K562 (cell line): ENCODE measurements around the gene TMCO1. TPM values are rescaled to one million over a fixed set of nuclear protein-coding genes. Genes with fewer than 3 reads are reported as not detected.

Experiments used
- ATAC-seq: fragments of 200-7000 bp; cut with Tn5 transposase; 3 replicates; pipeline ENCODE4 v1.9.1; 2020; ENCODE audit warnings: moderate library complexity
- BruUV-seq: library from RNA; stranded (reverse); fragments of 400-500 nt; replicated peaks from 2 replicates; lab custom pipeline; 2021; lab: Mats Ljungman, UMichigan
- CTCF ChIA-PET: fragments of 300-600 bp; formaldehyde crosslinking; extraction: SDS; loops from one replicate; lab custom pipeline; 2021; ENCODE audit warnings: low intra/inter-chr PET ratio; lab: Yijun Ruan, JAX
- POLR2A ChIA-PET: fragments of 300-600, 350-650 bp; sonication (Branson Sonifier 250); formaldehyde crosslinking; extraction: SDS; loops from one replicate; lab custom pipeline; 2021; ENCODE audit warnings: antibody characterized with exemption, inconsistent platforms; lab: Yijun Ruan, JAX
- DNase-seq, 4 experiments: peaks; one replicate each; pipeline versions ENCODE4 v3.0.0 to v3.0.0-alpha.2; 2011 to 2018; ENCODE audit warnings: low spot score in 3 of 4, mixed read lengths in 3 of 4; ENCODE audit errors: extremely low read depth in 1 of 4
- FAIRE-seq: peaks from 2 replicates; lab custom pipeline; 2011; peaks lifted over from hg19 to GRCh38; lab: Jason Lieb, UNC
- H2AFZ ChIP-seq: 2 replicates; pipeline ENCODE4 v1.6.0; 2011; ENCODE audit warnings: low read depth, low read length, control low read depth, inconsistent platforms
- H3K27ac ChIP-seq: fragments of 200-600 bp; 3 replicates; pipeline ENCODE4 v1.8.0; 2011; ENCODE audit warnings: low read depth, mild to moderate bottlenecking, control low read depth, inconsistent platforms, low read length, moderate library complexity, mixed read lengths; ENCODE audit errors: extremely low read depth
- H3K27me3 ChIP-seq, 2 experiments: fragments of 300-600 bp in 1 of 2; 2 replicates in 1 of 2; 3 replicates in 1 of 2; pipeline versions ENCODE4 v1.6.0 to v1.8.0; 2011; ENCODE audit warnings: inconsistent platforms in 2 of 2, low read length in 2 of 2, mild to moderate bottlenecking in 1 of 2, mixed read lengths in 1 of 2, moderate library complexity in 1 of 2; ENCODE audit not compliant: control insufficient read depth in 2 of 2, insufficient read depth in 2 of 2
- H3K36me3 ChIP-seq: fragments of 300-600 bp; 3 replicates; pipeline ENCODE4 v1.8.0; 2011; ENCODE audit warnings: mild to moderate bottlenecking, low read length, inconsistent platforms; ENCODE audit not compliant: control insufficient read depth, insufficient read depth
- H3K4me1 ChIP-seq, 2 experiments: fragments of 200-600 bp in 1 of 2; replicated peaks in 1 of 2; 2 replicates in 1 of 2; 3 replicates in 1 of 2; pipeline versions ENCODE4 v1.5.1 to v1.8.0; 2011; ENCODE audit warnings: inconsistent platforms in 2 of 2, low read length in 2 of 2, mild to moderate bottlenecking in 1 of 2, mixed read lengths in 1 of 2, moderate library complexity in 1 of 2; ENCODE audit not compliant: control insufficient read depth in 2 of 2, insufficient read depth in 2 of 2
- H3K4me2 ChIP-seq: 2 replicates; pipeline ENCODE4 v1.6.1; 2011; ENCODE audit warnings: low read length, control low read depth, inconsistent platforms, mixed read lengths; ENCODE audit not compliant: insufficient read depth
- H3K4me3 ChIP-seq: fragments of 200-600 bp; sonication (generic), shearing (Covaris generic); 2 replicates; pipeline ENCODE4 v1.5.1; 2016; ENCODE audit warnings: control low read depth, inconsistent platforms
- H3K79me2 ChIP-seq: fragments of 200-600 bp; 3 replicates; pipeline ENCODE4 v1.8.0; 2011; ENCODE audit warnings: low read length, inconsistent platforms; ENCODE audit not compliant: control insufficient read depth, insufficient read depth
- H3K9ac ChIP-seq, 2 experiments: 2 replicates each; pipeline versions ENCODE4 v1.6.0 to v1.6.1; 2011; ENCODE audit warnings: low read depth in 2 of 2, low read length in 2 of 2, control low read depth in 1 of 2, inconsistent platforms in 1 of 2, mild to moderate bottlenecking in 1 of 2, mixed read lengths in 1 of 2; ENCODE audit not compliant: insufficient read depth in 1 of 2
- H3K9me1 ChIP-seq: one replicate; pipeline ENCODE4 v1.6.0; 2011; ENCODE audit warnings: inconsistent platforms, mild to moderate bottlenecking, low read length, moderate library complexity; ENCODE audit not compliant: control insufficient read depth, insufficient read depth
- H3K9me3 ChIP-seq: replicated peaks from 2 replicates; pipeline ENCODE4 v1.5.1; 2011; ENCODE audit warnings: low read depth, low read length, inconsistent platforms; ENCODE audit not compliant: control insufficient read depth, insufficient read depth
- H4K20me1 ChIP-seq: replicated peaks from 2 replicates; pipeline ENCODE4 v1.6.1; 2011; ENCODE audit warnings: low read length, inconsistent platforms, mixed read lengths; ENCODE audit not compliant: control insufficient read depth, insufficient read depth
- CBX3 ChIP-seq, 2 experiments: IDR thresholded peaks; 1 replicate in 1 of 2; 2 replicates in 1 of 2; pipeline ENCODE4 v1.6.1; 2012; ENCODE audit warnings: inconsistent platforms in 2 of 2, low read length in 2 of 2, borderline replicate concordance in 1 of 2, control low read depth in 1 of 2
- CREBBP ChIP-seq: IDR thresholded peaks from one replicate; pipeline ENCODE4 v1.6.1; 2012; ENCODE audit warnings: low read depth, mild to moderate bottlenecking, control low read depth, inconsistent platforms, low read length
- ESRRA ChIP-seq: fragments of 450-650 bp; IDR thresholded peaks from 2 replicates; pipeline ENCODE4 v1.6.1; 2014; ENCODE audit warnings: low read depth, mild to moderate bottlenecking, moderate library complexity, borderline replicate concordance
- EWSR1 ChIP-seq: fragments of 450-650 bp; IDR thresholded peaks from 2 replicates; pipeline ENCODE4 v1.6.1; 2018; ENCODE audit warnings: borderline replicate concordance, mild to moderate bottlenecking, low read depth, moderate library complexity; ENCODE audit not compliant: partially characterized antibody
- EZH2 ChIP-seq: IDR thresholded peaks from 2 replicates; pipeline ENCODE4 v1.6.1; 2012; ENCODE audit warnings: low read depth, mild to moderate bottlenecking, inconsistent platforms, low read length, borderline replicate concordance
- MCM2 ChIP-seq: fragments of 450-650 bp; IDR thresholded peaks from 2 replicates; pipeline ENCODE4 v1.6.1; 2017; ENCODE audit warnings: low read depth, mild to moderate bottlenecking
- NFIX ChIP-seq: fragments of 250-450 bp; sonication (Bioruptor Pico); IDR thresholded peaks from 2 replicates; pipeline ENCODE4 v1.4.0; 2020; ENCODE audit warnings: low read depth, mild to moderate bottlenecking, moderate library complexity
- RBBP5 ChIP-seq: fragments of 200-600 bp; sonication (generic); IDR thresholded peaks from 2 replicates; pipeline ENCODE4 v1.6.1; 2012; ENCODE audit warnings: borderline replicate concordance, mild to moderate bottlenecking, low read length, control low read depth, inconsistent platforms; ENCODE audit not compliant: insufficient read depth, poor library complexity, severe bottlenecking
- RBM15 ChIP-seq: fragments of 200-400 bp; formaldehyde crosslinking; IDR thresholded peaks from 2 replicates; pipeline ENCODE4 v1.6.1; 2018; ENCODE audit warnings: mild to moderate bottlenecking, low read length, moderate library complexity; ENCODE audit not compliant: insufficient read depth
- SAP30 ChIP-seq: fragments of 200-600 bp; sonication (generic); IDR thresholded peaks from 2 replicates; pipeline ENCODE4 v1.6.1; 2012; ENCODE audit warnings: borderline replicate concordance, low read depth, mild to moderate bottlenecking, moderate library complexity, low read length, control low read depth, inconsistent platforms; ENCODE audit not compliant: insufficient read depth, poor library complexity, severe bottlenecking
- SMARCC2 ChIP-seq: fragments of 450-650 bp; IDR thresholded peaks from 2 replicates; pipeline ENCODE4 v1.6.1; 2017; ENCODE audit warnings: antibody characterized with exemption, moderate library complexity, mild to moderate bottlenecking, low read depth
- SRF ChIP-seq, 2 experiments: fragments of 250-450, 450-650 bp in 1 of 2; sonication (Bioruptor Pico) in 1 of 2; sonication (generic) in 1 of 2; formaldehyde crosslinking; IDR thresholded peaks; 2 replicates each; pipeline versions ENCODE4 v1.5.0 to v1.5.1; 2020 to 2022; ENCODE audit warnings: mild to moderate bottlenecking in 1 of 2, missing genetic modification reagents in 1 of 2
- ZFP36 ChIP-seq: fragments of 150-350 bp; IDR thresholded peaks from 2 replicates; pipeline ENCODE4 v1.6.1; 2018; ENCODE audit warnings: low read length, low read depth; ENCODE audit not compliant: partially characterized antibody
- ZNF217 ChIP-seq: sonication (generic); formaldehyde crosslinking; IDR thresholded peaks from 2 replicates; pipeline ENCODE4 v1.8.0; 2022; ENCODE audit warnings: mild to moderate bottlenecking, missing genetic modification reagents
- ZNF644 ChIP-seq: fragments of 200-800 bp; sonication (Bioruptor generic); IDR thresholded peaks from 2 replicates; pipeline ENCODE4 v1.6.1; 2016; ENCODE audit warnings: low read depth, missing genetic modification characterization, missing compliant biosample characterization
- in situ Hi-C: fragments of 300-500 bp; cut with MboI; formaldehyde crosslinking; loops from 4 replicates; pipeline ENCODE4 v1.15.0; 2018; ENCODE audit warnings: inconsistent platforms, mixed read lengths
- intact Hi-C: fragments of 100-400 bp; cut with micrococcal nuclease; formaldehyde crosslinking; loops from 2 replicates; pipeline ENCODE4 v1.14.2; 2022
- polyA plus RNA-seq, 8 experiments: library from polyadenylated mRNA; depleted of rRNA in 4 of 8; stranded (reverse) in 5 of 8; unstranded in 3 of 8; fragments of >200 nt; fragmentation: Nextera tagmentation in 2 of 8; fragmentation: Illumina TruSeq in 1 of 8; extraction: Ambion mirVana in 2 of 8; extraction: Trizol in 1 of 8; gene quantifications; 2 replicates each; pipeline versions ENCODE4 v1.2.1 to v1.2.3, GENCODE V29; 2011 to 2014; ENCODE audit warnings: inconsistent platforms in 1 of 8, missing spikeins in 1 of 8
- total RNA-seq, 7 experiments: library from RNA; depleted of rRNA in 6 of 7; stranded (reverse); fragments of >200 nt in 6 of 7; fragmentation: Illumina TruSeq in 2 of 7; extraction: Trizol in 2 of 7; gene quantifications; 2 replicates each; pipeline versions ENCODE4 v1.2.1 to v1.2.3, GENCODE V29; 2011 to 2021; ENCODE audit warnings: low replicate concordance in 1 of 7
- TF ChIP-seq, protein P1 (sequence below): conservative IDR thresholded peaks from 2 replicates; pipeline ENCODE4 v1.6.1; 2011; ENCODE audit warnings: low read depth, mild to moderate bottlenecking, low read length; ENCODE audit not compliant: control insufficient read depth
- TF ChIP-seq, protein P2 (sequence below): fragments of 450-650 bp; formaldehyde crosslinking; IDR thresholded peaks from 2 replicates; pipeline ENCODE4 v1.4.0; 2020; ENCODE audit warnings: mild to moderate bottlenecking, moderate library complexity

TMCO1 gene
- total and polyA plus RNA-seq, 9 of the 15 experiments (the other 6 are each of a cell fraction or from before 2014, with no cell fraction given), result 69.3 to 561 (median 175) TPM

DNA sequence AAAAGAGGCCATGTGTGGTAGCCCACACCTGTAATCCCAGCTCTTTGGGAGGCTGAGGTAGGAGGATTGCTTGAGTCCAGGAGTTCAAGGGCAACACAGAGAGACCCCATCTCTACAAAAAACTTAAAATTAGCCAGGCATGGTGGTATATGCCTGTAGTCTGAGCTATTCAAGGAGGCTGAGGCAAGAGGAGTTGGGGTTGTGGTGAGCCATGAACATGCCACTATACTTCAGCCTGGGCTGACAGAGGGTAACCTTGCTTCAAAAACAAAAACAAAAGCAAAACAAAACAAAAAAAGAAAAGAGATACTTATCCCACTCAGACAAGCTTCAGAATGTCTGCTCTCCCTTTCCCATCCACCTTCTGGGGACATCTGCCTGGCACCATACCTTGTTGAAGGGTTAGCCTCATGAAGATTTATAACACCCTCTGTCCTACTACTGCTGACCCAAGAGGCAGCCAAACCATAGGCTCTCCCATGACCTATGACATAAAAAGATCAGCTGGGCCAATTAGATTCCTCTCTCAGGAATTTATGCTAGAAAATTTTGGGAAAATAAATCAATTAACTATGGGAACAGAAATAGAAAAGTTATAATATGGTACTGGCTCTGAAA, 13.2 kb downstream of the TMCO1 start:
- Histone ChIP-seq H3K4me2 (no peak overlapping the region), H3K9me3 (no peaks in the 10 kb centered on the region), H2AFZ (no peak overlapping the region), H3K27me3 (no peaks in the 10 kb centered on the region; a peak in 1 of 5 replicates), H4K20me1 (no peaks in the 10 kb centered on the region), H3K27ac (no peak overlapping the region), H3K9ac (no peak overlapping the region), H3K4me1 (no peaks in the 10 kb centered on the region), H3K4me3 (no peak overlapping the region), H3K79me2 (peaks cover 18% of the 10 kb centered on the region; the same call in 2 of the 3 replicates), H3K36me3 (peaks cover 62% of the 10 kb centered on the region), H3K9me1 (no peaks in the 10 kb centered on the region)
- intact Hi-C loops, result no loop called here
- DNase-seq, result no peak
- FAIRE-seq, result no peak
- in situ Hi-C loops, result no loop called here
- no TSS peak for BruUV-seq
- ChIA-PET CTCF (no interaction called here), POLR2A (interaction anchor here (1.3 to 2.1 kb wide), 2 partner anchors 11 to 14 kb away, joined by 4 to 7 read pairs; partner anchors contain the start of gene TMCO1)
- peak; percentile 61 for ATAC-seq
- TF ChIP-seq MCM2 (no peak), CREBBP (no peak), SMARCC2 (no peak), ZNF644 (tag) (no peak), RBM15 (no peak), EWSR1 (no peak), ZNF217 (CRISPR knock-in tag) (no peak), ESRRA (no peak), SAP30 (no peak), ZFP36 (no peak), EZH2 (no peak), SRF (CRISPR knock-in tag; IDR thresholded peaks at IDR 0.05) (no peak), RBBP5 (no peak), NFIX (CRISPR knock-in tag) (no peak), CBX3 (IDR thresholded peaks at IDR 0.05; ENCODE audit: borderline replicate concordance in 1 of 2, low read length in 2 of 2) (no peak)
- TF ChIP-seq, protein P1, sequence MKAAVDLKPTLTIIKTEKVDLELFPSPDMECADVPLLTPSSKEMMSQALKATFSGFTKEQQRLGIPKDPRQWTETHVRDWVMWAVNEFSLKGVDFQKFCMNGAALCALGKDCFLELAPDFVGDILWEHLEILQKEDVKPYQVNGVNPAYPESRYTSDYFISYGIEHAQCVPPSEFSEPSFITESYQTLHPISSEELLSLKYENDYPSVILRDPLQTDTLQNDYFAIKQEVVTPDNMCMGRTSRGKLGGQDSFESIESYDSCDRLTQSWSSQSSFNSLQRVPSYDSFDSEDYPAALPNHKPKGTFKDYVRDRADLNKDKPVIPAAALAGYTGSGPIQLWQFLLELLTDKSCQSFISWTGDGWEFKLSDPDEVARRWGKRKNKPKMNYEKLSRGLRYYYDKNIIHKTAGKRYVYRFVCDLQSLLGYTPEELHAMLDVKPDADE, result no peak
- TF ChIP-seq, protein P2, sequence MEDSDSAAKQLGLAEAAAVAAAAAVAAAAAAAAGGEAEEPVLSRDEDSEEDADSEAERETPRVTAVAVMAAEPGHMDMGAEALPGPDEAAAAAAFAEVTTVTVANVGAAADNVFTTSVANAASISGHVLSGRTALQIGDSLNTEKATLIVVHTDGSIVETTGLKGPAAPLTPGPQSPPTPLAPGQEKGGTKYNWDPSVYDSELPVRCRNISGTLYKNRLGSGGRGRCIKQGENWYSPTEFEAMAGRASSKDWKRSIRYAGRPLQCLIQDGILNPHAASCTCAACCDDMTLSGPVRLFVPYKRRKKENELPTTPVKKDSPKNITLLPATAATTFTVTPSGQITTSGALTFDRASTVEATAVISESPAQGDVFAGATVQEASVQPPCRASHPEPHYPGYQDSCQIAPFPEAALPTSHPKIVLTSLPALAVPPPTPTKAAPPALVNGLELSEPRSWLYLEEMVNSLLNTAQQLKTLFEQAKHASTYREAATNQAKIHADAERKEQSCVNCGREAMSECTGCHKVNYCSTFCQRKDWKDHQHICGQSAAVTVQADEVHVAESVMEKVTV (CRISPR knock-in tag), result no peak
